ENCODE results near the gene PHLPP1.

Gene PHLPP1

GRCh38 chr18:62732617-62733016 lies 17.3 kb downstream of the PHLPP1 start:
- no peaks in the 10 kb centered on the region for H3F3A ChIP-seq (ENCODE audit: insufficient read depth)
- H3K9me3 ChIP-seq (ENCODE audit: insufficient read depth, low read length): peaks cover 9% of the 10 kb centered on the region; the same call in 1 of the 2 replicates
- peaks cover 67% of the 10 kb centered on the region for H3K79me2 ChIP-seq (ENCODE audit: insufficient read depth, low read length)

GRCh38 chr18:62734290-62734689 lies 18.9 kb downstream of the PHLPP1 start:
- H3K4me3 ChIP-seq (ENCODE audit: insufficient read depth, low read length, poor library complexity, severe bottlenecking): no peak overlapping the region
- H4K20me1 ChIP-seq (ENCODE audit: low read depth, low read length): 0 out of 2 replicates have a peak, but pooled peaks cover 3% of the 10 kb centered on the region
- H2AFZ ChIP-seq (ENCODE audit: low read depth, low read length, severe bottlenecking): no peak overlapping the region
- no peak overlapping the region for H3K27ac ChIP-seq (ENCODE audit: low read depth, low read length)
- no peaks in the 10 kb centered on the region for H3K9me2 ChIP-seq (replicated peaks; ENCODE audit: insufficient read depth, low read length)
- TF ChIP-seq CTCF (IDR thresholded peaks at IDR 0.05; ENCODE audit: insufficient read depth, low read length, poor library complexity, severe bottlenecking) (no peak), EZH2phosphoT487 (conservative IDR thresholded peaks at IDR 0.05; ENCODE audit: low read length) (no peak)
- no peaks in the 10 kb centered on the region for H3F3A ChIP-seq (ENCODE audit: insufficient read depth)
- H3K9ac ChIP-seq (ENCODE audit: low read length): no peak overlapping the region
- H3K36me3 ChIP-seq (ENCODE audit: low read length): peaks cover 11% of the 10 kb centered on the region; the same call in 1 of the 2 replicates
- H3K4me2 ChIP-seq (ENCODE audit: low read depth, low read length, poor library complexity, severe bottlenecking): no peak overlapping the region
- H3K79me2 ChIP-seq (ENCODE audit: insufficient read depth, low read length): peaks cover 56% of the 10 kb centered on the region
- H3K27me3 ChIP-seq (ENCODE audit: low read length): no peaks in the 10 kb centered on the region
- H3K9me3 ChIP-seq (ENCODE audit: insufficient read depth, low read length): peaks cover 9% of the 10 kb centered on the region; the same call in 1 of the 2 replicates

More at GRCh38 chr18:62732617-62733016, 17.3 kb downstream of the PHLPP1 start:
- TF ChIP-seq EZH2phosphoT487 (conservative IDR thresholded peaks at IDR 0.05; ENCODE audit: low read length) (no peak), CTCF (IDR thresholded peaks at IDR 0.05; ENCODE audit: insufficient read depth, low read length, poor library complexity, severe bottlenecking) (no peak)
- Histone ChIP-seq H3K9ac (ENCODE audit: low read length) (no peak overlapping the region), H3K9me2 (replicated peaks; ENCODE audit: insufficient read depth, low read length) (no peaks in the 10 kb centered on the region), H3K36me3 (ENCODE audit: low read length) (peaks cover 11% of the 10 kb centered on the region; the same call in 1 of the 2 replicates), H3K4me3 (ENCODE audit: insufficient read depth, low read length, poor library complexity, severe bottlenecking) (no peak overlapping the region), H3K27ac (ENCODE audit: low read depth, low read length) (no peak overlapping the region), H3K27me3 (ENCODE audit: low read length) (no peaks in the 10 kb centered on the region), H2AFZ (ENCODE audit: low read depth, low read length, severe bottlenecking) (no peak overlapping the region), H3K4me2 (ENCODE audit: low read depth, low read length, poor library complexity, severe bottlenecking) (no peak overlapping the region), H4K20me1 (ENCODE audit: low read depth, low read length) (0 out of 2 replicates have a peak, but pooled peaks cover 3% of the 10 kb centered on the region)

- H3K9ac ChIP-seq (ENCODE audit: low read length): no peak overlapping the region
- H3K27me3 ChIP-seq (ENCODE audit: low read length): no peaks in the 10 kb centered on the region
- peaks cover 11% of the 10 kb centered on the region; the same call in 1 of the 2 replicates for H3K36me3 ChIP-seq (ENCODE audit: low read length)
- H4K20me1 ChIP-seq (ENCODE audit: low read depth, low read length): no peaks in the 10 kb centered on the region
- H3K79me2 ChIP-seq (ENCODE audit: insufficient read depth, low read length): peaks cover 48% of the 10 kb centered on the region
- TF ChIP-seq EZH2phosphoT487 (conservative IDR thresholded peaks at IDR 0.05; ENCODE audit: low read length) (no peak), CTCF (IDR thresholded peaks at IDR 0.05; ENCODE audit: insufficient read depth, low read length, poor library complexity, severe bottlenecking) (no peak)
- H3K27ac ChIP-seq (ENCODE audit: low read depth, low read length): no peak overlapping the region
- H3K4me3 ChIP-seq (ENCODE audit: insufficient read depth, low read length, poor library complexity, severe bottlenecking): no peak overlapping the region
- peaks cover 9% of the 10 kb centered on the region; the same call in 1 of the 2 replicates for H3K9me3 ChIP-seq (ENCODE audit: insufficient read depth, low read length)
- no peak overlapping the region for H2AFZ ChIP-seq (ENCODE audit: low read depth, low read length, severe bottlenecking)
- no peaks in the 10 kb centered on the region for H3K9me2 ChIP-seq (replicated peaks; ENCODE audit: insufficient read depth, low read length)
- no peaks in the 10 kb centered on the region for H3F3A ChIP-seq (ENCODE audit: insufficient read depth)
- no peak overlapping the region for H3K4me2 ChIP-seq (ENCODE audit: low read depth, low read length, poor library complexity, severe bottlenecking)
Observed at GRCh38 chr18:62735387-62735786, 20.0 kb downstream of the PHLPP1 start.
